HG03342 (cell line): Measurements from ENCODE around the gene CHKA.

Experiments used
- ATAC-seq: cut with Tn5 transposase; IDR thresholded peaks from one replicate; pipeline ENCODE4 v1.9.1; 2021; ENCODE audit warnings: mild to moderate bottlenecking, moderate library complexity; ENCODE audit not compliant: unreplicated experiment

Gene CHKA

DNA sequence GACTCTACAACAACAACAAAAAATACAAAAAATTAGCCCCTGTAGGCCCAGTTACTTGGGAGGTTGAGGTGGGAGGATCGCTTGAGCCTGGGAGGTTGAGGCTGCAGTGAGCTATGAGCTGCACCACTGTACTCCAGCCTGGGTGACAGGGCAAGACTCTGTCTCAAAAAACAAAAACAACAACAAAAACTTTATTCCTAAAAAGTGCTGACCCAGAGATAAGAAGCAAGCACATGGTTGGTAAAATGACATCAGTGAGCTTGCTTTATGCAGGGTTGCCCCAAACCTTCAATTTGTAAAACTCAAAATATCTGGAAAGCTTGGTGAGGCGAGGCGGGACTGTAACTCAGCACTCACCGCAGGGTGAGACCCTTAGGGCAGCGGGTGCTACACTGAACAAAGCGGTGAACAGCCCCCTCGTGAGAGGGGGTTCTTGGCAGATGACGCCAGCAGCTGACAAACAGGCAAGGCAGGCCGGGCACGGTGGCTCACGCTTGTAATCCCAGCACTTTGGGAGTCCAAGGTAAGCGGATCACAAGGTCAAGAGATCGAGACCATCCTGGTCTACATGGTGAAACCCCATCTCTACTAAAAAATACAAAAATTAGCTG is 85.8 kb downstream of the CHKA start:
- no peak for ATAC-seq

DNA sequence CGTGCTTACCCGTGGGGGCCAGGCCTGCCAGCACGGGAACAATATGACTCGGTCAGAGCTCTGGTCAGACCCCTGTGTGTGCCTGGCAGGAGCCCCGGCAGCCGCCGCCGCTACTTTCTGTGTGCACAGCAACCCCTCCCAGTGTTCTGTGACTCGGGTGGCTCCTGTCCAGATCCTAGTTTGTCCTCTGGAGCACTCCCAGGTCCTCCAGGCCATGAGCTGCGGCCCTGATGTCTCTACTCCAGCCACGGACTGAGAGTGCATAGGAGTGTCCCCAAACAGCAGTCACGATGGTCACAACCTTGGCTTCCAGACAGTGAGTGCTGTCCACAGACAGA is 87.5 kb downstream of the CHKA start:
- no peak for ATAC-seq

DNA sequence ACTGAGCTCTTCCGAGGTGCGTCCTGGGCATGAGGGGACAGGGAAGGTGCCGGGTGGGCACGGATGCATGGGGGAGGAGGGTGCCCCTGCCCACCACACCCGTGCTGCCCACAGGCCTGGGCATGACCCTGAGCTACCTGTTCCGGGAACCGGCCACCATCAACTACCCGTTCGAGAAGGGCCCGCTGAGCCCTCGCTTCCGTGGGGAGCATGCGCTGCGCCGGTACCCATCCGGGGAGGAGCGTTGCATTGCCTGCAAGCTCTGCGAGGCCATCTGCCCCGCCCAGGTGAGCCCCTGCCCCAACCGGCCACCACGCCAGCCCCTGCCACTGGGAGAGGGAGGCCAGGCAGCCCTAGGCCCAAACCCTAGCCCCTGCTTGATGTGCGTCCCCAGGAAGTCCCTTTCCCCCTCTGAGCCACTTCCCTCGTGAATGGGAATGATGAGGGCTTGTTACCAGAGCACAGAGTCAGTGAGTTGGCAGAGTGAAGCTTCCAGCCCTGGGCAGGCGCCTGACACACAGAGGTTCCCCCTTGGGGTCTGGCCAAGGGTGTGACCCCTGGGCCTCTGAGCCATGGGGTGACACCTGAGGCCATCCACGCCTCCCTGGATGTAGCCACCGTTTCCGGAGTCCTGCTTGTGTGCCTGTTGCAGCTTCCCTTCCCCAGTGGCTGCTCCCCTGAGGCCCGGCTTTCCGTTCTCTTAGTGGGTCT is 88.0 kb downstream of the CHKA start:
- ATAC-seq = no peak

DNA sequence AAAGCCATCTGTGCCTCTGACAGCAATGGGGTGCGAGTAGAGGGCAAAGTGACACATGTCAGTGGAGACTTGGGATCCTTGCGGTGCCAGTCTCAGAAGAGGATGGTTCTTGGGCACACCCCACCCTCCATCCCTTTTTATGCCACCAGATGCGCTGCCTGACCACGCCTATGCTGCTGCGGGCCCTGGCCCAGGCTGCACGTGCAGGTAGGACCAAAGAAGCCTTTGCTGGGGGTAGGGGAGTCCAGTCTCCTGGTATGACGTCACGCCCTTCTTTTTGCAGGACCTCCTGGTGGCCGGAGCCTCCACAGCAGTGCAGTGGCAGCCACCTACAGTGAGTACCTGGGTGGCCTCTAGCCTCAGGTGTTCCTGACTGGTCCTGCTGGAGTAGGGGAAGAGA is 89.2 kb downstream of the CHKA start:
- ATAC-seq = no peak

DNA sequence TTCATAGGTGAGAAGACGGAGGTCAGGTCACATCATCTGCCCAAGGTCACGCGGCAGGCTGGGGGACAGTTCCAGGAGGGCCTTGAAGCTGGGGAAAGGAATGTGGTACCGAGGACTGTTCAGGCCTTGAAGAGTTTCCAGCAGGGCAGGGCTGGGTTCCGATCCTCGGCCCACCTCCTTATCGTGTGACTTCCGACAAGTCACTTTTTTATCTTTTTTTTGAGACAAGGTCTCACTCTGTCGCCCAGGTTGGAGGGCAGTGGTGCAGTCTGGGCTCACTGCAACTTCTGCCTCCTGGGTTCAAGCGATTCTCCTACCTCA is 90.1 kb downstream of the CHKA start:
- ATAC-seq = no peak

DNA sequence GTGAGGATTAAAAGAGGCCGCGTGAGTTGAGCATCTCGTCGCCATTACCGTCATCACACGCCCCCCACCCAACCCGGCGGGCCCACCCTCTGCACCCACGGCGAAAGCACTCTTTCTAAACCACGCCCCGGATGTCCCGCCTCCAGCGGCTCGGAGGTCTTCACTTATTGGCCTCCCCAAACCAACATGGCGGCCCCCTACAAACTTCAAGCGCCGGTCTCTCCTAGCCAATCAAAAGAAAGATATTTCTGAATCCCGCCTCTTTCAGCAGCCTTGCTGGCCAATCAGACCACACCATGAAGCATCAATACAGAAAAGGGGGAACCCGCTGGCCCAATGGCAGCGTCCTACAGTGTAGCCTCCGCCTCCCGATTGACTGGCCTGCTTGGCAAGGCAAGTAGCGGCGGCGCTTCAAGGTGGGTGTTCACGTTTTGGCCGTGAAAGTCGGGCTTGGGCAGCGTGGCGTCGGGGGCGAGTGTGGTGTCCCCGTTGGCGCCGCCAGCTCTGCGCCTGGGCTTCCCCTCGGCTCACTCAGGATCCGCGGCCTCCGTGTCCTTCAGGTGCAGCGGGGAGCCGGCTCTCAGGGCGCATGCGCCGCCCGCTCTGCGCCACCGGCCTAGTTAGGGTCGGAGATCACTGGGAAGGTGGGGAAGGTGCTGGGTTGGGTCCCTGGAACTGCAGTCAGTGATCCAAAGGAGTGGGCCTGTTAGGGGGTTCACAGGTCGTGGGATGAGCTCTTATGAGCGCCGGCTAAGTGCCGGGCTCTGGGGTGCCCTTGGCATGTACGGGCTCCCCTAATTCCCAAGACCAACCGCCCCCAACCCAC is 90.7 kb downstream of the CHKA start, which contains the start of gene NDUFS8:
NDUFS8 (plus strand) TSS at position 364 of the 826 bp plus-strand sequence. CDS start 1,471 bp downstream, outside the sequence.
- ATAC-seq = peak; percentile 88

DNA sequence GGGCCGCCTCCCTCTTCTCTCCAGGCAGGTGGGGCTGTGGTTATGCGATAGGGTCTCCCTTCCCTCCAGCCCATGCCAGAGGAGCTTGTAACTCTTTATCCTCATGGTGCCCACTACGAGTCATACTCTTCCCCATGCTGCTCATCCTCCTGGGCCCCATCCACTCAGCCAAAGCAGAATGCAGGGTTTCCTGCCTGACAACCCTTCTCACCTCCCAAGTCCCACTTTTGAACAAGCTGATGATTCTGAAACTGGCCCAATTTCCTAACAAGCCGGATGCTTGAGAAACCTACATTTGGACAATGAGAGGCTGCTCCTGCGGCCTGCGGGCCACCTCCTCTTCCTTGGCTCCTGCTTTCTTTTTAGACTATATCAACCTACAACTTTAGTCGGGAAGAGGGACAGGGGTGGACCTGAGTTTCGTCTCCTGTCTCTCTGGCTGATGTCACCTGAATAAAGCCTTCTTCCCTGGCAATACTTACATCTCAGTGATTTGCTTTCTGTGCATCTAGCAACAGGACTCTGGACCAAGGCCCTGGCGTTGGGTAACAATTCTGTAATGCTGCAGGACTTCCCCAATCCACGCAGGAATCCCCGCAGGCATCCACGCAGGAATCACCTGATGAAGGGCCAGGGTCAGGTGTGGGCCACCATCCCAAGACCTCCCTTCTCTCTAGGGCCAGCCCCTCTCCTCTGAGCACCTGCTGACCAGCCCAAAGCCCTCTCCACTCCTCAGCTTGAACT is 92.2 kb downstream of the CHKA start:
- no peak for ATAC-seq

DNA sequence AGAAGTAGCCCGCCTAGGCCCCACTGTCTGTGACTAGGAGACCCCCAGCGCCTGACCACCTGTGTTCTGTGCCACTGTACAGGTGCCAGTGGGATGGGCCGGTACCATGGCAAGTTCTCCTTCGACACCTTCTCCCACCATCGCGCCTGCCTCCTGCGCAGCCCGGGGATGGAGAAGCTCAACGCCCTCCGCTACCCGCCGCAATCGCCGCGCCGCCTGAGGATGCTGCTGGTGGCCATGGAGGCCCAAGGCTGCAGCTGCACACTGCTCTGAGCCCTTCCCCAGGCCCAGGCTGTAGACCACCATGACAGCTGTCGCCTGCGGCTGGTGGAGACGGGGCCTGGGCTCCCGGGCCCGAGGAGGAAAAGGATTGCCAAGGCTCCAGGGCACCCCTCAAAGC is 93.5 kb downstream of the CHKA start:
- no peak for ATAC-seq

DNA sequence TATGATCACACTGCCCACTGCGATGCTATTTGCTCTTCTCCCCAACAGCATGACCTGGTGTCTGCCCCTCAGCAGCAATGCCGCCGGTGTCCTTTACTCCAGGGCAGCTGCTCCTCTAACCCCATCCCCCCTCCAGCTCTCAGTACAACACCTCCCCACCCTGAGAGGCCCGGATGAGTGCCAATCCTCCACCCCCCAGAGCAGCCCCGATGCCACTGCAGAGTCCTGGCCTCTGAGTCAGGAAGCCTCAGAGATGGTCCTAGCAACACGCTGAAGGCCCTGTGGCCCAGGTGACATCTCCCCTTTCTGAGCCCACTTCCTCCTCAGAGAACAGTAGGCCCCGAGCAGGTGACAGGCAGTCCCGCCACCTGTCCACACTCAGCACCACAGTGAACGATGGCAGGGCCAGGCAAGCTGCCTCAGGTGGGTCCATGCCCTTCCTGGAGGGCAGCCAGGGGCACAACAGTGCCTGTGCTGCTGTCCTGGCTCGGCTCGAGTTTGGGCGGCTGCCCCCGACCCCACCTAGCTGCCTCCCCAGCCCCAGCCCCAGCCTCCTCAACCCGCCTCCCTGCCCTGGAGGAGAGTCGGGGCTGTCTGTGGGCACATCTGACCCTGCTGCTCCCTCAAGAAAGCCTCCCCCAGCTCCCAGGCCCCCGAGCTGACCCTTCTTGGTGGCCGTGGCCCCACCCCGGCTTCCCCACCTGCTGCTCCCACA is 94.6 kb downstream of the CHKA start:
- no peak for ATAC-seq

DNA sequence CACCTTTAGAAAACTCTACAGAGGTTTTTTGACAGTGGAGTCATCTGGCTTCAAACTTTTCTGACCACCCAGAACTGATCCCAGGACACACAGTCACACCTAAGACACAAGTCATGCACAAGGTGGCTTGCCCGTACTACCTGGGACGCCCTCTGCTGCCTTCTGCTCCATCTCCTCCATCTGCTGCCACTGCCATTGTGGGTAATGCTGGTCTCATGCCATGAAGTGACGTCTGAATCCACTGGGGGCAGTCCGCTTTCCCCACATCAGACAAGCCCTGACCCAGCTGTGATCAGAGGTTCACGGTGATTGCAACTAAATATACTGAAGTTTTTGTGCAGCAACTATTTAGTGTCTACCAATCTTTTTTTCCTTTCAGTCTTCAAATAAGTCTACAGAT is 96.1 kb downstream of the CHKA start:
- ATAC-seq = no peak

DNA sequence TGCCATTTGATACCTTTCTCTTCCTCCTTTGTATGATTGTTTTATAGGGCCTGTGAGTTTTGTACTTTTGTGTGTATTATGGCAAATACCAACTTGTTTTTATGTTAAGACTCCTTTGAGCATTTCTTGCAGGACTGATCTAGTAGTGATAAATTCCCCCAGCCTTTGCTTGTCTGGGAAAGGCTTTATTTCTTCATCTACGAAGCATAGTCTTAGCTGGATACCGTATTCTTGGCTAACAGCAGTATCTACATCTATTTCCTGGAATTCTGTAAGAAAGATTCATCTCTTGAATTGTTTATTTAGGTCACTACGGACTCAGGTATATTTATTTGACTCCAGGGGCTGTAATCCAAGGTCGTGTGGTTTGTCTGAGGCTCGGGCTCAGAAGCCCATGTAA is 96.7 kb downstream of the CHKA start:
- ATAC-seq = no peak

DNA sequence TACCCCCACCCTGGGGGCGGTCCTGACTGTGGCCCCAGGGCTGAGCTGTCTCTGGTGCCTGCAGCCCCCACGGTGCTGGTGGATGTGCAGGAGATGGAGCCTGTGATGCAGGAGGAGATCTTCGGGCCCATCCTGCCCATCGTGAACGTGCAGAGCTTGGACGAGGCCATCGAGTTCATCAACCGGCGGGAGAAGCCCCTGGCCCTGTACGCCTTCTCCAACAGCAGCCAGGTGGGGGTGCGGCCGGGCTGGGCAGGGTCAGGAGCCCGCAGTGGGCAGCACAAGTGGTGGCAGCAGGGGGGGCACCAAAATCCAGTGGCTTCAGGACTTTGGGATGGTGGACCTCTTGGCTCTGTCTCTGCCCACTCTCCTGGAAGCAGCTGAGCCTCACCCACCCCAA is 98.7 kb downstream of the CHKA start:
- no peak for ATAC-seq

DNA sequence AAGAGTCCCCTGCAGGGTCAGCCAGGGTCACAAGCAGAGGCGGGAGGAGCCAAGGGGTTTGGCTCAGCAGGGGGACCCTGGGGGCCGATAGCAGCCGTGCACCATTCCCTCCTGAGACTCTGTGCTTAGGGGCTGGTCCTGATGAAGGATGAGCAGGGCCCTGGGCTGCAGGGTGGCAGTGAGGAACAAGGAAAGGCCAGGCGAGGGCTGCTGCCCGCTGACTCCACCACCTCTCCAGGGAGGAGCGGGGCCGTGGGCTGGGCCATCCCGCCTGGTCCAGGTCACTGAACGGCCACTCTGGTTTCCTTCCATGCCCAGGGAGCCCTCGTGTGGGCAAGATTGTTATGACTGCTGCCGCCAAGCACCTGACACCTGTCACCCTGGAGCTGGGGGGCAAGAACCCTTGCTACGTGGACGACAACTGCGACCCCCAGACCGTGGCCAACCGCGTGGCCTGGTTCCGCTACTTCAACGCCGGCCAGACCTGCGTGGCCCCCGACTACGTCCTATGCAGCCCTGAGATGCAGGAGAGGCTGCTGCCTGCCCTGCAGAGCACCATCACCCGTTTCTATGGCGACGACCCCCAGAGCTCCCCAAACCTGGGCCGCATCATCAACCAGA is 99.9 kb downstream of the CHKA start:
- no peak for ATAC-seq

DNA sequence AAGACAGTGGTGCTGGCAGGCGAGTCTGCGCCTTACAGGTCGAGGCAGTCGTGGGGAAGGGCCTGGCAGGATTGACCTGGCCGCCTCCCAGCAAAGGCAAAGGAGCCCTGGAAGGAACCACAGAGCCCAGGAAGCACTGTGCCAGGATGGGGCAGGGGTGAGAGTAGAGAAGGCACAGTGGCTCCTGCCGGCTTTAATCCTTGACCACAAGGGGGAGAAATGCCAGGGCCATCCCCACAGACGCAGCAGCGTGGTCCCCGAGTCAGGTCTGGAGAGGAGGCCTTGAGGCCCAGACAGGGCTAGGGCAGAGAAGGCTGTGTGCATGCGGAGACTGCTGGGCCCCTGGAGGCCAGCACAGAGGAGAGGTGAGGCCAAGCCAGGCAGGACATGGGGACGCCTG is 100.6 kb downstream of the CHKA start:
- ATAC-seq = no peak

DNA sequence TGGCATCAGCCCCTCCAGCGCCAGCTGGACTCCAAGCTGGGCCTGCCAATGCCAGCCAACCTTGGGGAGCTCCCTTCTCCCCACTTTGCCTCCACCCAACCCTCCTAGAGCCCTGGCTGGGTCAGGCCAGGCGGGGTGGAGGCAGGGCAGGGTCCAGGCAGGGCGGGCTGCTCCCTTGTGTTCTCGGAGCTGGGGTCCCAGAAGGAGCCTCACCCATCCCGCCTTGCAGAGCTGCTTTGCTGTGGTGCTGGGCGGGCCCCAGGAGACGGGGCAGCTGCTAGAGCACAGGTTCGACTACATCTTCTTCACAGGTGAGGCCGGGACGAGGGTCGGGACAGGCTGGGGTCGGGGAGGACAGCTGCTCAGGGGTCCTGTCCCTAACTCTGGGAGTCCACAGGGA is 101.7 kb downstream of the CHKA start:
- ATAC-seq = no peak

DNA sequence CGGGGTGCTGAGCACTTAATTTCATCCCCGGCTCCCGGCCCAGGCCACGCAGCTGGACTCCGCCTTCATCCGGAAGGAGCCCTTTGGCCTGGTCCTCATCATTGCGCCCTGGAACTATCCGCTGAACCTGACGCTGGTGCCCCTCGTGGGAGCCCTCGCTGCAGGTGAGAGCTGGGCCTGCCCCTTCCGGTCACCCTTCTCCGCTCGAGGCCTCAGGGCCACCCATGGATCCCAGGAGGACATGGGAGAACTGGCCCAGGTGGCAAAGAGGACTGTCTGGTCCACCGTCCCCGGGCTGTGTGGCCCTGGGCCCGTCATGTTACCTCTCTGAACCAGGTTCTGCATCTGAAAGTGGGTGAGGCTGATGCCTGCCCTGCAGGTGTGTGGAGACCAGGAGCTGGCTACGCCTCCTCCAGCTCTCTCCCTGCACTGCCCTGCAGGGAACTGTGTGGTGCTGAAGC is 102.4 kb downstream of the CHKA start:
- no peak for ATAC-seq

DNA sequence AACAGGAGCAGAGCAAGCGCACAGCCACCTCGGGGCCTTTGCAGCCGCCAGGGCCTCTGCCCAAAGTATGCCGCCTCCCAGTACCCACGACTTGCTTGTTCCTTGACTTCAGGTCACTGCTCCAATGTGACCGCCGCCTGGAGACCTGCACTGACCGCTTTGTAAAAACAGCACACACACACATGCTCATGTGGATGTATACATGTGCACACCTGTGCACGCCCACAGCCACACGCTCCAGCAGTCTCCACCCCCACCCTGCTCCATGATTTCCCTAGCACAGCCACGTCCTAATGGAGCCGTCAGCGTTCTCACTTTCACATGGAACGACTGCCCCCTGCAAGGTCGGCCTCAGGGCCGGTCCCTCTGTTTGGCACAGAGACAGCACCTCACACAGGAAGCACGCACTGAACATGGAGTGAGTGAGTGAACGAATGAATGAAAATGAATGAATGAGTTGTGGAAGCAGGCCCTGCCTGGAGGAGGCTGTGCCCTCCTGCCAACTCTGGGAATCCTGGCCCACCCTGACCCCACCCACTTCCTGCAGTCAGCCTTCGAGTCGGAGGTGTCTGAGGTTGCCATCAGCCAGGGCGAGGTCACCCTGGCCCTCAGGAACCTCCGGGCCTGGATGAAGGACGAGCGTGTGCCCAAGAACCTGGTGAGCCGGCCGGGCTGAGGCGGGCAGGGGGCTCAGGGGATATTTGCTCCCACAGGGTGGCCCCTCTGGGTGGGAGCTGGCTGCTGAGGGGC is 103.0 kb downstream of the CHKA start:
- ATAC-seq = no peak

DNA sequence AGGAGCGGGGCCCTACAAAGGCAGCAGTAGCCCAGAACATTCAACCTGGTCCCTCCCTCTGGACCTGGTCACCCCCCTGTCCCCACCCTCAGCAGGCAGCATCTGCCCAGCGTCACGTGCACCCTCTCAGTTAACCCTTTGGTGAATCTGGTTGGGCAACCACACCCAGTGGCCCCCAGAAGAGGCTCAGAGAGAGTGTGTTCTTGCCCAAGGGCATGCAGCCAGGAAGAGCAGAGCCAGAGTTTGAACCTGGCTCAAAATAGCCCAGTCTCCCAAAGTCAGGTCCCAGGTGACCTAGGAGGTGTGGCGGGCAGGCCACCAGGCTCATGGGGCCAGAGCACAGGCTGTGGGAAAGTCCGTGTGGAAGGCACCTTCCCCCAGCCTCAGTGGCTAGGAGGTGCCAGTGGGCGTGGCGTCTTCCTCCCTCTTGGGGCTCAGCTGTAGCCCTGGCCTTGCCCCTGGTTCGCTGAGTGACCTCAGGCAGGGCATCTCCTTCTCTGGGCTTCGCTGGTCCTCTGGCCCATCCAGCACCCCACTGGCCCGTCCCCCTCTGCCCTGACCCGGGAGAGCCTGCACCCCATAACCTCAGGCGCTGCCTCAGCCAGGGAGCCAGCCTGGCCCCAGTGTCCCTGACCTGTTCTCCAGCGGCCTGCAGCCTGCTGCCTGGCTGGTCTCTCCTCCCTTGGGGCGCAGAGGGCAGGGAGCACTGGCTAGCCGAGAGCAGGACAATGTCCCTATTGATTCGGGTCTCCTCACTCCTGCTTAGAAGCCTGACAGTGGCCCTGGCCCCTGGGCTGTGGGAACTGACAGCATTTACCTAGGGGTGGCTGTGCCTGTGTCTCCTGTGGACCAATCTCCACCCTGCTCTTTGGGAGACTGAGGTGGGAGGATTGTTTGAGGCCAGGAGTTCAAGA is 104.0 kb downstream of the CHKA start:
- ATAC-seq = no peak
